ENCODE measurements around the gene RALGPS1. TPM values are rescaled to one million over a fixed set of nuclear protein-coding genes. Genes with fewer than 3 reads are reported as not detected.

RALGPS1 gene
- total RNA-seq, 1 experiment from 2014 or later, result 6.4 TPM

- DNase-seq, result no peak
- H3K27me3 ChIP-seq (ENCODE audit: control insufficient read depth, insufficient read depth, low read length), result no peaks in the 10 kb centered on the region
- no peak overlapping the region for H3K4me3 ChIP-seq (ENCODE audit: insufficient read depth, low read depth, low read length)
- no peaks in the 10 kb centered on the region; the same call in 1 of the 2 replicates for H3K36me3 ChIP-seq (replicated peaks; ENCODE audit: control insufficient read depth, insufficient read depth, low read length)
These were observed 135.0 kb downstream of the RALGPS1 start for GRCh38 chr9:127049581-127049980.

GRCh38 chr9:127050152-127050551 is 135.6 kb downstream of the RALGPS1 start:
- Histone ChIP-seq H3K36me3 (replicated peaks; ENCODE audit: control insufficient read depth, insufficient read depth, low read length) (no peaks in the 10 kb centered on the region; the same call in 1 of the 2 replicates), H3K27me3 (ENCODE audit: control insufficient read depth, insufficient read depth, low read length) (no peaks in the 10 kb centered on the region), H3K4me3 (ENCODE audit: insufficient read depth, low read depth, low read length) (no peak overlapping the region)
- no peak for DNase-seq

- no peaks in the 10 kb centered on the region for H3K27me3 ChIP-seq (ENCODE audit: control insufficient read depth, insufficient read depth, low read length)
- no peak overlapping the region for H3K4me3 ChIP-seq (ENCODE audit: insufficient read depth, low read depth, low read length)
- no peak for DNase-seq
- no peaks in the 10 kb centered on the region; the same call in 1 of the 2 replicates for H3K36me3 ChIP-seq (replicated peaks; ENCODE audit: control insufficient read depth, insufficient read depth, low read length)
These were observed 136.0 kb downstream of the RALGPS1 start for GRCh38 chr9:127050591-127051001.

- no peaks in the 10 kb centered on the region for H3K27me3 ChIP-seq (ENCODE audit: control insufficient read depth, insufficient read depth, low read length)
- no peak overlapping the region for H3K4me3 ChIP-seq (ENCODE audit: insufficient read depth, low read depth, low read length)
- no peak for DNase-seq
- no peaks in the 10 kb centered on the region; the same call in 1 of the 2 replicates for H3K36me3 ChIP-seq (replicated peaks; ENCODE audit: control insufficient read depth, insufficient read depth, low read length)
These were observed 137.5 kb downstream of the RALGPS1 start for GRCh38 chr9:127051881-127052595.

- Histone ChIP-seq H3K27me3 (ENCODE audit: control insufficient read depth, insufficient read depth, low read length) (no peaks in the 10 kb centered on the region), H3K4me3 (ENCODE audit: insufficient read depth, low read depth, low read length) (no peak overlapping the region), H3K36me3 (replicated peaks; ENCODE audit: control insufficient read depth, insufficient read depth, low read length) (no peaks in the 10 kb centered on the region; the same call in 1 of the 2 replicates)
- no peak for DNase-seq
These were observed 138.7 kb downstream of the RALGPS1 start for GRCh38 chr9:127053057-127053821.

- Histone ChIP-seq H3K27me3 (ENCODE audit: control insufficient read depth, insufficient read depth, low read length) (no peaks in the 10 kb centered on the region), H3K4me3 (ENCODE audit: insufficient read depth, low read depth, low read length) (no peak overlapping the region), H3K36me3 (replicated peaks; ENCODE audit: control insufficient read depth, insufficient read depth, low read length) (no peaks in the 10 kb centered on the region; the same call in 1 of the 2 replicates)
- no peak for DNase-seq
These were observed 139.4 kb downstream of the RALGPS1 start for GRCh38 chr9:127053960-127054359.

- Histone ChIP-seq H3K36me3 (replicated peaks; ENCODE audit: control insufficient read depth, insufficient read depth, low read length) (no peaks in the 10 kb centered on the region; the same call in 1 of the 2 replicates), H3K4me3 (ENCODE audit: insufficient read depth, low read depth, low read length) (no peak overlapping the region), H3K27me3 (ENCODE audit: control insufficient read depth, insufficient read depth, low read length) (no peaks in the 10 kb centered on the region)
- no peak for DNase-seq
These were observed 141.3 kb downstream of the RALGPS1 start for GRCh38 chr9:127055745-127056402.

GRCh38 chr9:127056446-127056845 is 141.9 kb downstream of the RALGPS1 start:
- H3K27me3 ChIP-seq (ENCODE audit: control insufficient read depth, insufficient read depth, low read length), result no peaks in the 10 kb centered on the region
- no peaks in the 10 kb centered on the region; the same call in 1 of the 2 replicates for H3K36me3 ChIP-seq (replicated peaks; ENCODE audit: control insufficient read depth, insufficient read depth, low read length)
- no peak overlapping the region for H3K4me3 ChIP-seq (ENCODE audit: insufficient read depth, low read depth, low read length)
- DNase-seq, result no peak

- Histone ChIP-seq H3K4me3 (ENCODE audit: insufficient read depth, low read depth, low read length) (no peak overlapping the region), H3K36me3 (replicated peaks; ENCODE audit: control insufficient read depth, insufficient read depth, low read length) (no peaks in the 10 kb centered on the region; the same call in 1 of the 2 replicates), H3K27me3 (ENCODE audit: control insufficient read depth, insufficient read depth, low read length) (no peaks in the 10 kb centered on the region)
- DNase-seq, result no peak
These were observed 143.5 kb downstream of the RALGPS1 start for GRCh38 chr9:127058011-127058644.

- Histone ChIP-seq H3K27me3 (ENCODE audit: control insufficient read depth, insufficient read depth, low read length) (no peaks in the 10 kb centered on the region), H3K4me3 (ENCODE audit: insufficient read depth, low read depth, low read length) (no peak overlapping the region), H3K36me3 (replicated peaks; ENCODE audit: control insufficient read depth, insufficient read depth, low read length) (no peaks in the 10 kb centered on the region)
- DNase-seq, result no peak
These were observed 144.1 kb downstream of the RALGPS1 start for GRCh38 chr9:127058645-127059021.

GRCh38 chr9:127059030-127059429 is 144.4 kb downstream of the RALGPS1 start:
- Histone ChIP-seq H3K4me3 (ENCODE audit: insufficient read depth, low read depth, low read length) (no peak overlapping the region), H3K36me3 (replicated peaks; ENCODE audit: control insufficient read depth, insufficient read depth, low read length) (no peaks in the 10 kb centered on the region), H3K27me3 (ENCODE audit: control insufficient read depth, insufficient read depth, low read length) (no peaks in the 10 kb centered on the region)
- no peak for DNase-seq

GRCh38 chr9:127059765-127060361 is 145.3 kb downstream of the RALGPS1 start:
- no peak overlapping the region for H3K4me3 ChIP-seq (ENCODE audit: insufficient read depth, low read depth, low read length)
- DNase-seq, result no peak
- no peaks in the 10 kb centered on the region for H3K36me3 ChIP-seq (replicated peaks; ENCODE audit: control insufficient read depth, insufficient read depth, low read length)
- H3K27me3 ChIP-seq (ENCODE audit: control insufficient read depth, insufficient read depth, low read length), result no peaks in the 10 kb centered on the region

GRCh38 chr9:127061411-127061810 is 146.8 kb downstream of the RALGPS1 start:
- Histone ChIP-seq H3K27me3 (ENCODE audit: control insufficient read depth, insufficient read depth, low read length) (no peaks in the 10 kb centered on the region), H3K4me3 (ENCODE audit: insufficient read depth, low read depth, low read length) (no peak overlapping the region), H3K36me3 (replicated peaks; ENCODE audit: control insufficient read depth, insufficient read depth, low read length) (no peaks in the 10 kb centered on the region)
- no peak for DNase-seq

GRCh38 chr9:127064335-127064734 is 149.8 kb downstream of the RALGPS1 start:
- H3K36me3 ChIP-seq (replicated peaks; ENCODE audit: control insufficient read depth, insufficient read depth, low read length), result no peaks in the 10 kb centered on the region
- no peak for DNase-seq
- H3K4me3 ChIP-seq (ENCODE audit: insufficient read depth, low read depth, low read length), result no peak overlapping the region
- no peaks in the 10 kb centered on the region for H3K27me3 ChIP-seq (ENCODE audit: control insufficient read depth, insufficient read depth, low read length)

All from H7 (cell line).